ENCODE data around the gene GEMIN4. TPM values are rescaled to one million over a fixed set of nuclear protein-coding genes. Genes with fewer than 3 reads are reported as not detected.

The GEMIN4 gene
- total and polyA plus RNA-seq, 2 of the 4 experiments (the other 2 are of a cell fraction) = 16.5 to 20.4 TPM

GRCh38 chr17:742147-742793 lies 9.8 kb downstream of the GEMIN4 start:
- Histone ChIP-seq H2BK15ac (ENCODE audit: low read depth, low read length) (no peak overlapping the region), H2AFZ (replicated peaks; ENCODE audit: low read length, poor library complexity) (no peak overlapping the region), H3K56ac (ENCODE audit: extremely low read depth, insufficient read depth, low read length) (no peak overlapping the region), H2BK5ac (ENCODE audit: low read depth, low read length, poor library complexity, severe bottlenecking) (no peak overlapping the region), H4K8ac (ENCODE audit: low read depth in 2 of 2, low read length in 2 of 2) (no peak overlapping the region), H3K23ac (ENCODE audit: low read depth, low read length) (no peak overlapping the region), H2BK120ac (ENCODE audit: low read depth, low read length) (no peak overlapping the region), H2AK9ac (replicated peaks; ENCODE audit: low read depth, low read length, poor library complexity) (no peak overlapping the region), H3K9ac (ENCODE audit: low read depth, low read length) (no peak overlapping the region), H3K18ac (ENCODE audit: low read depth, low read length) (no peak overlapping the region), H3K14ac (replicated peaks; ENCODE audit: low read depth, low read length) (no peak overlapping the region), H2BK20ac (ENCODE audit: low read depth, low read length) (no peak overlapping the region), H3K9me3 (ENCODE audit: control insufficient read depth, insufficient read depth, low read length) (no peaks in the 10 kb centered on the region), H3K79me1 (ENCODE audit: low read depth in 1 of 2, low read length in 2 of 2) (peaks cover 21 to 88% of the 10 kb centered on the region in 2 experiments), H3K36me3 (ENCODE audit: control insufficient read depth, insufficient read depth, low read length) (peaks cover 68% of the 10 kb centered on the region), H3K9me1 (ENCODE audit: insufficient read depth, low read length) (peaks cover 8% of the 10 kb centered on the region), H2AK5ac (ENCODE audit: low read depth, low read length) (no peak overlapping the region), H4K5ac (ENCODE audit: low read depth, low read length) (no peak overlapping the region), H4K91ac (ENCODE audit: insufficient read depth, low read depth, low read length) (no peak overlapping the region), H3K4me2 (ENCODE audit: low read depth, low read length) (no peak overlapping the region), H3K27me3 (ENCODE audit: control insufficient read depth, insufficient read depth, low read length) (no peaks in the 10 kb centered on the region), H3K4me1 (ENCODE audit: control insufficient read depth, insufficient read depth, low read length) (no peaks in the 10 kb centered on the region), H3K27ac (ENCODE audit: insufficient read depth, low read length) (no peak overlapping the region), H4K20me1 (ENCODE audit: insufficient read depth, low read length) (peaks cover 37% of the 10 kb centered on the region), H3K4ac (ENCODE audit: low read depth, low read length) (no peak overlapping the region), H3K4me3 (ENCODE audit: insufficient read depth, low read depth, low read length) (no peak overlapping the region)
- DNase-seq = no peak
- BruUV-seq (replicated peaks) = no TSS peak
- TF ChIP-seq RFX5 (IDR thresholded peaks at IDR 0.05; ENCODE audit: low read depth, low read length) (no peak), FOS (IDR thresholded peaks at IDR 0.05; ENCODE audit: low read depth, low read length) (no peak), MAFK (IDR thresholded peaks at IDR 0.05; ENCODE audit: low read depth, low read length) (no peak), CEBPB (IDR thresholded peaks at IDR 0.05; ENCODE audit: low read depth, low read length) (no peak), RAD21 (IDR thresholded peaks at IDR 0.05; ENCODE audit: low read length) (no peak)
- dilution Hi-C loops (cut with HindIII; ENCODE audit: low sequenced_read_pairs, unreplicated experiment) (no loop called here), intact Hi-C loops (cut with micrococcal nuclease) (no loop called here), in situ Hi-C loops (cut with MboI; ENCODE audit: low sequenced_read_pairs) (no loop called here)
- ATAC-seq (ENCODE audit: low read depth) = no peak
- WGBS, 2 experiments (ENCODE audit: extremely low coverage in 2 of 2, insufficient read length in 1 of 2) = 73% methylated on average over 2 of the region's 11 CpGs; no CpG with 5 or more reads in 1 of the 2 experiments
- ChIA-PET CTCF (no interaction called here), POLR2A (ENCODE audit: unreplicated experiment) (no interaction called here)

All from IMR-90 (cell line).